ENCODE results near the gene CCDC150.

- TF ChIP-seq, protein P1, sequence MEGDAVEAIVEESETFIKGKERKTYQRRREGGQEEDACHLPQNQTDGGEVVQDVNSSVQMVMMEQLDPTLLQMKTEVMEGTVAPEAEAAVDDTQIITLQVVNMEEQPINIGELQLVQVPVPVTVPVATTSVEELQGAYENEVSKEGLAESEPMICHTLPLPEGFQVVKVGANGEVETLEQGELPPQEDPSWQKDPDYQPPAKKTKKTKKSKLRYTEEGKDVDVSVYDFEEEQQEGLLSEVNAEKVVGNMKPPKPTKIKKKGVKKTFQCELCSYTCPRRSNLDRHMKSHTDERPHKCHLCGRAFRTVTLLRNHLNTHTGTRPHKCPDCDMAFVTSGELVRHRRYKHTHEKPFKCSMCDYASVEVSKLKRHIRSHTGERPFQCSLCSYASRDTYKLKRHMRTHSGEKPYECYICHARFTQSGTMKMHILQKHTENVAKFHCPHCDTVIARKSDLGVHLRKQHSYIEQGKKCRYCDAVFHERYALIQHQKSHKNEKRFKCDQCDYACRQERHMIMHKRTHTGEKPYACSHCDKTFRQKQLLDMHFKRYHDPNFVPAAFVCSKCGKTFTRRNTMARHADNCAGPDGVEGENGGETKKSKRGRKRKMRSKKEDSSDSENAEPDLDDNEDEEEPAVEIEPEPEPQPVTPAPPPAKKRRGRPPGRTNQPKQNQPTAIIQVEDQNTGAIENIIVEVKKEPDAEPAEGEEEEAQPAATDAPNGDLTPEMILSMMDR (IDR thresholded peaks at IDR 0.05; ENCODE audit: low read depth, low read length, poor library complexity, severe bottlenecking) = no peak
- TF ChIP-seq EZH2phosphoT487 (IDR thresholded peaks at IDR 0.05; ENCODE audit: borderline replicate concordance, low read length) = no peak
Observed at GRCh38 chr2:196597531-196597930, 42.0 kb upstream of the CCDC150 start.

Data from DOHH2 (cell line).